ENCODE measurements around the gene GTF3C4. TPM values are rescaled to one million over a fixed set of nuclear protein-coding genes. Genes with fewer than 3 reads are reported as not detected.

The GTF3C4 gene
- total and polyA plus RNA-seq, 2 experiments from 2014 or later, result 4.9 to 13.0 TPM

- no peak overlapping the region for H2AFZ ChIP-seq
- 35 to 44% methylated on average over 5 of the region's 5 CpGs for WGBS, 2 experiments (ENCODE audit: low coverage in 1 of 2, low lambda C conversion rate in 2 of 2, missing lambda C conversion rate in 2 of 2)
- in situ Hi-C loops (cut with MboI), result no loop called here
- no peaks in the 10 kb centered on the region for H3K9me3 ChIP-seq (ENCODE audit: low read depth)
- H3K36me3 ChIP-seq (ENCODE audit: low read depth), result peaks cover 29% of the 10 kb centered on the region; the same call in 1 of the 2 replicates
- no peak overlapping the region for H3K9ac ChIP-seq
- no peak overlapping the region for H3K4me3 ChIP-seq
- TF ChIP-seq EZH2 (IDR thresholded peaks at IDR 0.05; ENCODE audit: insufficient read depth, poor library complexity, severe bottlenecking) (no peak), EZH2phosphoT487 (IDR thresholded peaks at IDR 0.05; ENCODE audit: insufficient read depth, low read depth) (no peak)
- H3F3A ChIP-seq (ENCODE audit: insufficient read depth), result 0 out of 2 replicates have a peak, but pooled peaks cover 3% of the 10 kb centered on the region
- no peaks in the 10 kb centered on the region for H4K20me1 ChIP-seq (ENCODE audit: insufficient read depth)
- no peaks in the 10 kb centered on the region for H3K4me1 ChIP-seq (ENCODE audit: insufficient read depth)
- no peaks in the 10 kb centered on the region for H3K79me2 ChIP-seq (ENCODE audit: insufficient read depth)
- no peak overlapping the region for H3K27ac ChIP-seq
- DNase-seq, result peak; percentile 55
- H3K27me3 ChIP-seq (replicated peaks; ENCODE audit: insufficient read depth), result no peaks in the 10 kb centered on the region
- no peak overlapping the region for H3K4me2 ChIP-seq (ENCODE audit: unreplicated experiment)
- no peaks in the 10 kb centered on the region for H3K9me2 ChIP-seq (ENCODE audit: insufficient read depth)
Observed at GRCh38 chr9:132631280-132631679, 39.0 kb upstream of the GTF3C4 start.

DNA sequence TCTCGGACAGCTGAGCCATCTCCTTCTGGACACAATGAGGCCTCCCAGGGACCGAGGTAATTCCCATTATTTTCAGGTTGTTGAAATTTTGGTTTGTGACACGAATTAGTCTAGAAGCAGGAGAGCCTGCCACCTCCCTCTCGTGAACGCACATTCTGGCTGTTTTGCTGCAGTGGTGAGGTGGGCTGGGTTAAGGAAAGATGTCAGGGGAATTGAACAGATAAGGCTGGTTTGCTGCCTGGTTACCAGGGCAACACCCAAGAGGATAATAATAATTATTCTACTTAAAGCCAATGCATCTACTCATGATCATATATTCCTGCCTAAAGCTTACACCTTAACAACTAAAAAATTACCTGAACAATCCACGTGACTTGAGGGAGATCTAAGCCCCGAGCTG is 38.6 kb upstream of the GTF3C4 start:
- H3K4me3 ChIP-seq, result no peak overlapping the region
- no peaks in the 10 kb centered on the region for H3K9me2 ChIP-seq (ENCODE audit: insufficient read depth)
- 0 out of 2 replicates have a peak, but pooled peaks cover 3% of the 10 kb centered on the region for H3F3A ChIP-seq (ENCODE audit: insufficient read depth)
- no peaks in the 10 kb centered on the region for H3K27me3 ChIP-seq (replicated peaks; ENCODE audit: insufficient read depth)
- H3K4me2 ChIP-seq (ENCODE audit: unreplicated experiment), result no peak overlapping the region
- DNase-seq, result no peak
- TF ChIP-seq EZH2 (IDR thresholded peaks at IDR 0.05; ENCODE audit: insufficient read depth, poor library complexity, severe bottlenecking) (no peak), EZH2phosphoT487 (IDR thresholded peaks at IDR 0.05; ENCODE audit: insufficient read depth, low read depth) (no peak)
- no peak overlapping the region for H2AFZ ChIP-seq
- WGBS, 2 experiments (ENCODE audit: low coverage in 1 of 2, low lambda C conversion rate in 2 of 2, missing lambda C conversion rate in 2 of 2), result 90% methylated on average over 7 of the region's 7 CpGs
- in situ Hi-C loops (cut with MboI), result no loop called here
- no peaks in the 10 kb centered on the region for H3K79me2 ChIP-seq (ENCODE audit: insufficient read depth)
- no peaks in the 10 kb centered on the region for H4K20me1 ChIP-seq (ENCODE audit: insufficient read depth)
- H3K4me1 ChIP-seq (ENCODE audit: insufficient read depth), result no peaks in the 10 kb centered on the region
- peaks cover 29% of the 10 kb centered on the region; the same call in 1 of the 2 replicates for H3K36me3 ChIP-seq (ENCODE audit: low read depth)
- H3K9ac ChIP-seq, result no peak overlapping the region
- no peak overlapping the region for H3K27ac ChIP-seq
- H3K9me3 ChIP-seq (ENCODE audit: low read depth), result no peaks in the 10 kb centered on the region

- in situ Hi-C loops (cut with MboI), result no loop called here
- Histone ChIP-seq H3K9me2 (ENCODE audit: insufficient read depth) (no peaks in the 10 kb centered on the region), H3K4me3 (no peak overlapping the region), H3K4me1 (ENCODE audit: insufficient read depth) (no peaks in the 10 kb centered on the region), H4K20me1 (ENCODE audit: insufficient read depth) (no peaks in the 10 kb centered on the region), H3K36me3 (ENCODE audit: low read depth) (peaks cover 35% of the 10 kb centered on the region; the same call in 1 of the 2 replicates), H3K4me2 (ENCODE audit: unreplicated experiment) (no peak overlapping the region), H3K79me2 (ENCODE audit: insufficient read depth) (no peaks in the 10 kb centered on the region), H2AFZ (no peak overlapping the region), H3K9me3 (ENCODE audit: low read depth) (no peaks in the 10 kb centered on the region), H3K27me3 (replicated peaks; ENCODE audit: insufficient read depth) (no peaks in the 10 kb centered on the region), H3K27ac (no peak overlapping the region), H3F3A (ENCODE audit: insufficient read depth) (0 out of 2 replicates have a peak, but pooled peaks cover 3% of the 10 kb centered on the region), H3K9ac (no peak overlapping the region)
- no peak for TF ChIP-seq EZH2 (IDR thresholded peaks at IDR 0.05; ENCODE audit: insufficient read depth, poor library complexity, severe bottlenecking)
- TF ChIP-seq EZH2phosphoT487 (IDR thresholded peaks at IDR 0.05; ENCODE audit: insufficient read depth, low read depth), result no peak
- 95 to 96% methylated on average over 7 of the region's 7 CpGs for WGBS, 2 experiments (ENCODE audit: low coverage in 1 of 2, low lambda C conversion rate in 2 of 2, missing lambda C conversion rate in 2 of 2)
- DNase-seq, result no peak
Observed at GRCh38 chr9:132632413-132633129, 37.7 kb upstream of the GTF3C4 start.

DNA sequence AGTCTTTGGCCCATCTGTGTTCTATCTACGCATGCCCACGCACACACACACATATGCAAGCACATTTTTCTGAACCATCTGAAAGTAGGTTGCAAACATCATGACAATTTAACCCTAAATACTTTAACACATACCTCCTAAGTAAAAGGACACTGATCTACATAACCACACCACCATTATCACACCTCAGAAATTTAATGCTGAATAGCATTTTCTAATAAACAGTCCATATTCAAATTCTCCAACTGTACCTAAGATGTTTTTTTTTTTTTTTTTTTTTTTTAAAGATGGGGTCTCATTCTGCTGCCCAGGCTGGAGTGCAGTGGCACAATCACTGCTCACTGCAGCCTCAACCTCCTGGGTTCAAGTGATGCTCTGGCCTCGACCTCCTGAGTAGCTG is 35.9 kb upstream of the GTF3C4 start:
- H3K36me3 ChIP-seq (ENCODE audit: low read depth), result peaks cover 25% of the 10 kb centered on the region; the same call in 1 of the 2 replicates
- no peak overlapping the region for H3K27ac ChIP-seq
- H3K4me3 ChIP-seq, result no peak overlapping the region
- no peaks in the 10 kb centered on the region for H3K9me3 ChIP-seq (ENCODE audit: low read depth)
- DNase-seq, result no peak
- H3F3A ChIP-seq (ENCODE audit: insufficient read depth), result 0 out of 2 replicates have a peak, but pooled peaks cover 3% of the 10 kb centered on the region
- H3K9me2 ChIP-seq (ENCODE audit: insufficient read depth), result no peaks in the 10 kb centered on the region
- TF ChIP-seq EZH2 (IDR thresholded peaks at IDR 0.05; ENCODE audit: insufficient read depth, poor library complexity, severe bottlenecking) (no peak), EZH2phosphoT487 (IDR thresholded peaks at IDR 0.05; ENCODE audit: insufficient read depth, low read depth) (no peak)
- H4K20me1 ChIP-seq (ENCODE audit: insufficient read depth), result no peaks in the 10 kb centered on the region
- no peaks in the 10 kb centered on the region for H3K27me3 ChIP-seq (replicated peaks; ENCODE audit: insufficient read depth)
- H2AFZ ChIP-seq, result no peak overlapping the region
- H3K79me2 ChIP-seq (ENCODE audit: insufficient read depth), result no peaks in the 10 kb centered on the region
- 98 to 100% methylated on average over 3 of the region's 3 CpGs for WGBS, 2 experiments (ENCODE audit: low coverage in 1 of 2, low lambda C conversion rate in 2 of 2, missing lambda C conversion rate in 2 of 2)
- in situ Hi-C loops (cut with MboI), result no loop called here
- H3K9ac ChIP-seq, result no peak overlapping the region
- H3K4me1 ChIP-seq (ENCODE audit: insufficient read depth), result no peaks in the 10 kb centered on the region
- no peak overlapping the region for H3K4me2 ChIP-seq (ENCODE audit: unreplicated experiment)

Data from GM23248 (cell line).